Neural cell (in vitro differentiated cells): ENCODE measurements around the gene NOD2. TPM values are rescaled to one million over a fixed set of nuclear protein-coding genes. Genes with fewer than 3 reads are reported as not detected.

Source experiments
- H2AFZ ChIP-seq: fragments of 200-600, 300-800 bp; sonication (generic), shearing (Covaris generic); 2 replicates; pipeline ENCODE4 v1.6.0; 2014; ENCODE audit warnings: low read depth, mild to moderate bottlenecking, antibody characterized with exemption, low read length, moderate library complexity
- H3F3A ChIP-seq: fragments of 200-600 bp; shearing (Covaris generic); 2 replicates; pipeline ENCODE4 v1.6.1; 2016; ENCODE audit warnings: mild to moderate bottlenecking, moderate library complexity, mixed read lengths, antibody characterized with exemption, low read length; ENCODE audit not compliant: insufficient read depth, poor library complexity, severe bottlenecking
- H3K27ac ChIP-seq: fragments of 200-600, 300-800 bp; sonication (generic), shearing (Covaris generic); 2 replicates; pipeline ENCODE4 v1.5.1; 2014; ENCODE audit warnings: mild to moderate bottlenecking, low read length, moderate library complexity
- H3K27me3 ChIP-seq: fragments of 300-800, 200-600 bp; sonication (generic), shearing (Covaris generic); 2 replicates; pipeline ENCODE4 v1.6.0; 2014; ENCODE audit warnings: mild to moderate bottlenecking, low read depth, low read length, moderate library complexity; ENCODE audit not compliant: insufficient read depth
- H3K36me3 ChIP-seq: fragments of 300-800, 200-600 bp; sonication (generic), shearing (Covaris generic); 2 replicates; pipeline ENCODE4 v1.5.1; 2014; ENCODE audit warnings: mild to moderate bottlenecking, antibody characterized with exemption, low read length, moderate library complexity; ENCODE audit not compliant: insufficient read depth
- H3K4me2 ChIP-seq: fragments of 300-800, 200-600 bp; sonication (generic), shearing (Covaris generic); 2 replicates; pipeline ENCODE4 v1.6.0; 2014; ENCODE audit warnings: mild to moderate bottlenecking, low read length
- H3K4me3 ChIP-seq: fragments of 300-800, 200-600 bp; sonication (generic), shearing (Covaris generic); 2 replicates; pipeline ENCODE4 v1.5.1; 2014; ENCODE audit warnings: mild to moderate bottlenecking, low read length, moderate library complexity
- H3K79me2 ChIP-seq: fragments of 200-600 bp; shearing (Covaris generic); replicated peaks from 2 replicates; pipeline ENCODE4 v1.6.0; 2014; ENCODE audit warnings: mild to moderate bottlenecking, low read length, moderate library complexity; ENCODE audit not compliant: insufficient read depth
- H3K9ac ChIP-seq: fragments of 300-800, 200-600 bp; sonication (generic), shearing (Covaris generic); 2 replicates; pipeline ENCODE4 v1.6.1; 2016; ENCODE audit warnings: mild to moderate bottlenecking, low read length, mixed read lengths
- H3K9me2 ChIP-seq: fragments of 200-600 bp; shearing (Covaris generic); 2 replicates; pipeline ENCODE4 v1.6.1; 2016; ENCODE audit warnings: mild to moderate bottlenecking, low read length, mixed read lengths; ENCODE audit not compliant: insufficient read depth
- H3K9me3 ChIP-seq: fragments of 200-600, 300-800 bp; sonication (generic), shearing (Covaris generic); 2 replicates; pipeline ENCODE4 v1.6.1; 2016; ENCODE audit warnings: mild to moderate bottlenecking, mixed run types, low read length, moderate library complexity, mixed read lengths
- H4K20me1 ChIP-seq: fragments of 200-600 bp; shearing (Covaris generic); 2 replicates; pipeline ENCODE4 v1.6.1; 2016; ENCODE audit warnings: mild to moderate bottlenecking, mixed run types; ENCODE audit not compliant: insufficient read depth
- EP300 ChIP-seq: fragments of 450-650 bp; conservative IDR thresholded peaks from 2 replicates; pipeline ENCODE4 v1.6.1; 2014; ENCODE audit warnings: antibody characterized with exemption, mild to moderate bottlenecking, moderate library complexity; ENCODE audit not compliant: poor library complexity, severe bottlenecking
- EZH2 ChIP-seq: fragments of 200-600, 300-800 bp; shearing (Covaris generic), sonication (generic); IDR thresholded peaks from 2 replicates; pipeline ENCODE4 v1.6.1; 2014; ENCODE audit warnings: antibody characterized with exemption, low read length, borderline replicate concordance, mild to moderate bottlenecking; ENCODE audit not compliant: insufficient read depth, poor library complexity, severe bottlenecking
- MXI1 ChIP-seq: fragments of 450-650 bp; conservative IDR thresholded peaks from 2 replicates; pipeline ENCODE4 v1.6.1; 2014; ENCODE audit warnings: antibody characterized with exemption, mild to moderate bottlenecking; ENCODE audit not compliant: poor library complexity, severe bottlenecking
- POLR2AphosphoS5 ChIP-seq: IDR thresholded peaks from 2 replicates; pipeline ENCODE4 v1.6.1; 2012
- RAD21 ChIP-seq: fragments of 450-650 bp; conservative IDR thresholded peaks from 2 replicates; pipeline ENCODE4 v1.6.1; 2014; ENCODE audit warnings: antibody characterized with exemption, mild to moderate bottlenecking, moderate library complexity
- SMC3 ChIP-seq: fragments of 450-650 bp; conservative IDR thresholded peaks from 2 replicates; pipeline ENCODE4 v1.6.1; 2014; ENCODE audit warnings: antibody characterized with exemption, mild to moderate bottlenecking, moderate library complexity; ENCODE audit not compliant: poor library complexity
- TAF1 ChIP-seq: IDR thresholded peaks from 2 replicates; pipeline ENCODE4 v1.6.1; 2012; ENCODE audit warnings: low read depth
- polyA plus RNA-seq: library from polyadenylated mRNA; depleted of rRNA; stranded (reverse); fragments of >200 nt; gene quantifications from 2 replicates; pipeline ENCODE4 v1.2.3, GENCODE V29; 2014
- TF ChIP-seq, protein P1 (sequence below): IDR thresholded peaks from 2 replicates; pipeline ENCODE4 v1.6.1; 2012; ENCODE audit warnings: borderline replicate concordance
- TF ChIP-seq, protein P2 (sequence below): fragments of 450-650 bp; IDR thresholded peaks from 2 replicates; pipeline ENCODE4 v1.5.1; 2014; ENCODE audit warnings: antibody characterized with exemption, mild to moderate bottlenecking, moderate library complexity; ENCODE audit not compliant: poor library complexity, severe bottlenecking

NOD2 gene
- polyA plus RNA-seq, 1 donor from 2014 or later: not detected

DNA sequence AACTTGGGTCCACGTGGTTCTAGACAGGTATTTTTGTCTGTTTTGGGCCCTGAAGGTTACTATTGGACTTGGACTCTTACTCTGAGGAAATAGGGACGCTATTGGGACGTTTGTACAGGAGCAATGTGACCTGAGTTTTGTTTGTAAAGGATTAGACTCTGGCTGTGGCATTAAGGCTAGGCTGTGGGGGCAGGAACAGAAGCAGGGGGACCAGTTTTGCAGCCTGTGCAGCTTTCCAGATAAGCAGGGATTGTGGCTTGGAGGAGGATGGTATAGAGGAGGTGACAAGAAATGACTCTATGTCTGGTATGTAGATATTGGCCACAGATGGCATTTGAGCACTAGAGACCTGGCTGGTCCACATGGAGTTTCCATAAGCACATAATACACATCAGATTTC is 12.8 kb downstream of the NOD2 start:
- Histone ChIP-seq H4K20me1 (no peaks in the 10 kb centered on the region), H3F3A (no peaks in the 10 kb centered on the region), H3K36me3 (no peaks in the 10 kb centered on the region), H3K9me2 (no peaks in the 10 kb centered on the region), H3K4me2 (no peak overlapping the region), H3K27me3 (no peaks in the 10 kb centered on the region), H3K9me3 (peaks cover 6% of the 10 kb centered on the region), H3K4me3 (no peak overlapping the region), H3K27ac (no peak overlapping the region), H3K79me2 (no peaks in the 10 kb centered on the region), H2AFZ (no peak overlapping the region), H3K9ac (no peak overlapping the region)
- TF ChIP-seq EP300 (no peak), MXI1 (no peak), POLR2AphosphoS5 (no peak), TAF1 (no peak), RAD21 (no peak), EZH2 (no peak)
- TF ChIP-seq, protein P1, sequence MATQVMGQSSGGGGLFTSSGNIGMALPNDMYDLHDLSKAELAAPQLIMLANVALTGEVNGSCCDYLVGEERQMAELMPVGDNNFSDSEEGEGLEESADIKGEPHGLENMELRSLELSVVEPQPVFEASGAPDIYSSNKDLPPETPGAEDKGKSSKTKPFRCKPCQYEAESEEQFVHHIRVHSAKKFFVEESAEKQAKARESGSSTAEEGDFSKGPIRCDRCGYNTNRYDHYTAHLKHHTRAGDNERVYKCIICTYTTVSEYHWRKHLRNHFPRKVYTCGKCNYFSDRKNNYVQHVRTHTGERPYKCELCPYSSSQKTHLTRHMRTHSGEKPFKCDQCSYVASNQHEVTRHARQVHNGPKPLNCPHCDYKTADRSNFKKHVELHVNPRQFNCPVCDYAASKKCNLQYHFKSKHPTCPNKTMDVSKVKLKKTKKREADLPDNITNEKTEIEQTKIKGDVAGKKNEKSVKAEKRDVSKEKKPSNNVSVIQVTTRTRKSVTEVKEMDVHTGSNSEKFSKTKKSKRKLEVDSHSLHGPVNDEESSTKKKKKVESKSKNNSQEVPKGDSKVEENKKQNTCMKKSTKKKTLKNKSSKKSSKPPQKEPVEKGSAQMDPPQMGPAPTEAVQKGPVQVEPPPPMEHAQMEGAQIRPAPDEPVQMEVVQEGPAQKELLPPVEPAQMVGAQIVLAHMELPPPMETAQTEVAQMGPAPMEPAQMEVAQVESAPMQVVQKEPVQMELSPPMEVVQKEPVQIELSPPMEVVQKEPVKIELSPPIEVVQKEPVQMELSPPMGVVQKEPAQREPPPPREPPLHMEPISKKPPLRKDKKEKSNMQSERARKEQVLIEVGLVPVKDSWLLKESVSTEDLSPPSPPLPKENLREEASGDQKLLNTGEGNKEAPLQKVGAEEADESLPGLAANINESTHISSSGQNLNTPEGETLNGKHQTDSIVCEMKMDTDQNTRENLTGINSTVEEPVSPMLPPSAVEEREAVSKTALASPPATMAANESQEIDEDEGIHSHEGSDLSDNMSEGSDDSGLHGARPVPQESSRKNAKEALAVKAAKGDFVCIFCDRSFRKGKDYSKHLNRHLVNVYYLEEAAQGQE: no peak

DNA sequence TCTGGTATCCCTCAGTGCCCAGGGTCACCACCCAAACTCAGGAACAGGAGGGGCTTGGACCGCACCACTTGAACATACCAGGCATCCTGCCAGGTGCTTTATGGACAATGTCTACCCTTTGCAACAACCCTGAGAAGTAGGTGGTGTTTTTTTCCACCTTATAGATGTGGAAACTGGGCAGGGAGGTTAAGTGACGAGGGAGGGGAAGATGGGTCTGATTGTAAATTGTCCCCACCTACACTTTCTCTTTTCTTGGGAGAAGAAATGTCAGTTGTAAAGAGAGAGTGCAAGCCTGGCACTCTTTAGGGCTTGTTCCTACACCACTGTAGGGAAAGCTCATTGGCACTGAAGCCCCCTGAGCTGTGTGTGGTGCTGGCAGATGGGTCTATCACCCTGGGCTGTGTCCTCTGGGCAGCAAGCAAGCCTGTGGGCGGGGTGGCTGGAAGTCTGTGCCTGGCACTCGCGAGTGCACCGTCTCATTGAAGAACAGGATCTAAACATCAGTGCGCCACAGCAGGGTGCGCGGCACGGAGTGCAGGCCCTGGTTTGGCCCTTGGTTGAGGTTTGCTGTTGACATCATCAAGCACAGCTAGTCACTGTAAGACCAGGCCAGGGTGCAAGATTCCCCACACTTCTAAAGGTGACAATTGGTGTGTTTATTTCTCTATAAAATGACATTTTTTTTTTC is 15.1 kb downstream of the NOD2 start:
- no peak overlapping the region for H3K9ac ChIP-seq
- no peaks in the 10 kb centered on the region for H4K20me1 ChIP-seq
- H3K9me3 ChIP-seq: peaks cover 6% of the 10 kb centered on the region
- H3K79me2 ChIP-seq: no peaks in the 10 kb centered on the region
- H3K4me2 ChIP-seq: no peak overlapping the region
- no peak overlapping the region for H3K27ac ChIP-seq
- no peaks in the 10 kb centered on the region for H3F3A ChIP-seq
- H2AFZ ChIP-seq: no peak overlapping the region
- H3K4me3 ChIP-seq: no peak overlapping the region
- no peaks in the 10 kb centered on the region for H3K9me2 ChIP-seq
- TF ChIP-seq, protein P1: no peak
- no peak for TF ChIP-seq SMC3
- no peak for TF ChIP-seq RAD21
- no peak for TF ChIP-seq EP300
- TF ChIP-seq, protein P2, sequence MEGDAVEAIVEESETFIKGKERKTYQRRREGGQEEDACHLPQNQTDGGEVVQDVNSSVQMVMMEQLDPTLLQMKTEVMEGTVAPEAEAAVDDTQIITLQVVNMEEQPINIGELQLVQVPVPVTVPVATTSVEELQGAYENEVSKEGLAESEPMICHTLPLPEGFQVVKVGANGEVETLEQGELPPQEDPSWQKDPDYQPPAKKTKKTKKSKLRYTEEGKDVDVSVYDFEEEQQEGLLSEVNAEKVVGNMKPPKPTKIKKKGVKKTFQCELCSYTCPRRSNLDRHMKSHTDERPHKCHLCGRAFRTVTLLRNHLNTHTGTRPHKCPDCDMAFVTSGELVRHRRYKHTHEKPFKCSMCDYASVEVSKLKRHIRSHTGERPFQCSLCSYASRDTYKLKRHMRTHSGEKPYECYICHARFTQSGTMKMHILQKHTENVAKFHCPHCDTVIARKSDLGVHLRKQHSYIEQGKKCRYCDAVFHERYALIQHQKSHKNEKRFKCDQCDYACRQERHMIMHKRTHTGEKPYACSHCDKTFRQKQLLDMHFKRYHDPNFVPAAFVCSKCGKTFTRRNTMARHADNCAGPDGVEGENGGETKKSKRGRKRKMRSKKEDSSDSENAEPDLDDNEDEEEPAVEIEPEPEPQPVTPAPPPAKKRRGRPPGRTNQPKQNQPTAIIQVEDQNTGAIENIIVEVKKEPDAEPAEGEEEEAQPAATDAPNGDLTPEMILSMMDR: no peak
- TF ChIP-seq POLR2AphosphoS5: no peak
- TF ChIP-seq EZH2: no peak
- TF ChIP-seq TAF1: no peak
- no peak for TF ChIP-seq MXI1
- no peaks in the 10 kb centered on the region for H3K36me3 ChIP-seq
- no peaks in the 10 kb centered on the region for H3K27me3 ChIP-seq
